B cell (primary cell): ENCODE results near the gene DKKL1. TPM values are rescaled to one million over a fixed set of nuclear protein-coding genes. Genes with fewer than 3 reads are reported as not detected.

ENCODE experiments used
- ATAC-seq: fragments of 200-7000 bp; cut with Tn5 transposase; one replicate; pipeline ENCODE4 v1.10.0; 2021; ENCODE audit warnings: low read depth, mild to moderate bottlenecking, moderate number of reproducible peaks, moderate library complexity
- CTCF ChIA-PET: fragments of 350-600 bp; sonication (Branson Sonifier 250); formaldehyde crosslinking; loops from one replicate; lab custom pipeline; 2021; ENCODE audit warnings: antibody characterized with exemption, inconsistent platforms; lab: Charles Lee
- POLR2A ChIA-PET: fragments of 350-600 bp; sonication (Branson Sonifier 250); formaldehyde crosslinking; loops from one replicate; lab custom pipeline; 2021; ENCODE audit warnings: antibody characterized with exemption; lab: Charles Lee
- DNase-seq: peaks from one replicate; pipeline ENCODE4 v3.0.0; 2013
- H2AFZ ChIP-seq: 2 replicates; pipeline ENCODE4 v1.6.1; 2012; ENCODE audit warnings: mild to moderate bottlenecking, low read depth, low read length; ENCODE audit not compliant: insufficient read depth, poor library complexity, severe bottlenecking
- H3K27ac ChIP-seq, 2 donors: 1 replicate in 1 of 2; 2 replicates in 1 of 2; pipeline ENCODE4 v1.5.1; 2012 to 2013; ENCODE audit warnings: low read length in 2 of 2, mild to moderate bottlenecking in 2 of 2, moderate library complexity in 1 of 2
- H3K27me3 ChIP-seq, 4 experiments: fragments of 200-600 bp in 1 of 4; sonication (generic) in 1 of 4; replicated peaks in 1 of 4; 1 replicate in 2 of 4; 2 replicates in 2 of 4; pipeline versions ENCODE4 v1.6.1 to v1.7.0; 2013 to 2016; ENCODE audit warnings: low read length in 3 of 4, mild to moderate bottlenecking in 2 of 4, mixed read lengths in 1 of 4, moderate library complexity in 1 of 4; ENCODE audit not compliant: insufficient read depth in 4 of 4, control insufficient read depth in 3 of 4; ENCODE audit errors: control extremely low read depth in 1 of 4
- H3K36me3 ChIP-seq, 2 experiments: replicated peaks in 1 of 2; 1 replicate in 1 of 2; 2 replicates in 1 of 2; pipeline versions ENCODE4 v1.6.1 to v1.7.1; 2013; ENCODE audit warnings: low read length in 1 of 2; ENCODE audit not compliant: insufficient read depth in 2 of 2, control insufficient read depth in 1 of 2; ENCODE audit errors: control extremely low read depth in 1 of 2, extremely low read depth in 1 of 2
- H3K4me1 ChIP-seq, 2 donors: fragments of 200-600 bp in 1 of 2; sonication (generic) in 1 of 2; 1 replicate in 1 of 2; 2 replicates in 1 of 2; pipeline versions ENCODE4 v1.5.1 to v1.6.1; 2013 to 2017; ENCODE audit warnings: low read length in 2 of 2; ENCODE audit not compliant: control insufficient read depth in 2 of 2, insufficient read depth in 2 of 2
- H3K4me2 ChIP-seq: replicated peaks from 2 replicates; pipeline ENCODE3; 2012; ENCODE audit warnings: mild to moderate bottlenecking, low read depth, low read length; ENCODE audit not compliant: poor library complexity, severe bottlenecking
- H3K4me3 ChIP-seq, 5 experiments: fragments of 200-600 bp in 1 of 5; sonication (generic) in 1 of 5; 1 replicate in 3 of 5; 2 replicates in 2 of 5; pipeline versions ENCODE4 v1.5.1 to v1.7.0; 2011 to 2016; ENCODE audit warnings: low read length in 4 of 5, mild to moderate bottlenecking in 4 of 5, low read depth in 2 of 5, control low read depth in 1 of 5, moderate library complexity in 1 of 5; ENCODE audit not compliant: insufficient read depth in 1 of 5; ENCODE audit errors: control extremely low read depth in 1 of 5, extremely low read depth in 1 of 5
- H3K79me2 ChIP-seq: fragments of 200-600 bp; sonication (generic); one replicate; pipeline ENCODE4 v1.6.0; 2016; ENCODE audit warnings: low read length; ENCODE audit not compliant: control insufficient read depth, insufficient read depth
- H3K9ac ChIP-seq: fragments of 200-600 bp; sonication (generic); 2 replicates; pipeline ENCODE4 v1.6.1; 2017; ENCODE audit warnings: mild to moderate bottlenecking, low read length, moderate library complexity
- H3K9me3 ChIP-seq, 3 donors: one replicate each; pipeline versions ENCODE4 v1.6.1 to v1.7.1; 2013; ENCODE audit warnings: low read length in 2 of 3; ENCODE audit not compliant: control insufficient read depth in 2 of 3, insufficient read depth in 1 of 3; ENCODE audit errors: control extremely low read depth in 1 of 3
- H4K20me1 ChIP-seq: 2 replicates; pipeline ENCODE4 v1.6.0; 2012; ENCODE audit warnings: mild to moderate bottlenecking, low read length; ENCODE audit not compliant: insufficient read depth, control insufficient read depth, poor library complexity, severe bottlenecking
- H3K27ac Mint-ChIP-seq: one replicate; pipeline ENCODE4 v1.8.0; 2021; ENCODE audit warnings: mixed read lengths
- H3K27me3 Mint-ChIP-seq: one replicate; pipeline ENCODE4 v1.8.0; 2021; ENCODE audit warnings: mixed read lengths
- H3K4me1 Mint-ChIP-seq: one replicate; pipeline ENCODE4 v1.8.0; 2021; ENCODE audit warnings: mixed read lengths
- H3K4me3 Mint-ChIP-seq: one replicate; pipeline ENCODE4 v1.8.0; 2021; ENCODE audit warnings: mixed read lengths
- H3K9me3 Mint-ChIP-seq: one replicate; pipeline ENCODE4 v1.8.0; 2022; ENCODE audit warnings: mixed read lengths; ENCODE audit not compliant: insufficient read depth
- EZH2 ChIP-seq: IDR thresholded peaks from 2 replicates; pipeline ENCODE4 v1.6.1; 2012; ENCODE audit warnings: borderline replicate concordance, low read depth, mild to moderate bottlenecking, moderate library complexity, low read length; ENCODE audit not compliant: insufficient read depth, poor library complexity, severe bottlenecking
- WGBS: methylation state at CpG from one replicate; pipeline ENCODE4 v1.1.5; 2013; ENCODE audit warnings: missing lambda C conversion rate; ENCODE audit not compliant: insufficient coverage; 5-methylcytosine and 5-hydroxymethylcytosine counted together
- intact Hi-C: fragments of 100-400 bp; cut with micrococcal nuclease; formaldehyde crosslinking; loops from one replicate; pipeline ENCODE4 v1.10.0; 2022
- polyA plus RNA-seq: library from polyadenylated mRNA; depleted of rRNA; stranded (reverse); fragments of >200 nt; gene quantifications from 2 replicates; pipeline ENCODE4 v1.2.3, GENCODE V29; 2012
- total RNA-seq, 2 donors: library from RNA; stranded (reverse); fragments of 120-200 nt in 1 of 2; gene quantifications; 1 replicate in 1 of 2; 2 replicates in 1 of 2; pipeline versions ENCODE4 v1.2.3 to v1.2.4, GENCODE V29; 2013 to 2022
- TF ChIP-seq, protein P1 (sequence below): fragments of 200-600 bp; IDR thresholded peaks from one replicate; pipeline ENCODE4 v1.8.0; 2022; ENCODE audit warnings: antibody characterized with exemption, mild to moderate bottlenecking

DKKL1 gene
- total and polyA plus RNA-seq, 2 donors (not counting 1 experiment from before 2014, with no cell fraction given), result 1.2 to 1.6 TPM

DNA sequence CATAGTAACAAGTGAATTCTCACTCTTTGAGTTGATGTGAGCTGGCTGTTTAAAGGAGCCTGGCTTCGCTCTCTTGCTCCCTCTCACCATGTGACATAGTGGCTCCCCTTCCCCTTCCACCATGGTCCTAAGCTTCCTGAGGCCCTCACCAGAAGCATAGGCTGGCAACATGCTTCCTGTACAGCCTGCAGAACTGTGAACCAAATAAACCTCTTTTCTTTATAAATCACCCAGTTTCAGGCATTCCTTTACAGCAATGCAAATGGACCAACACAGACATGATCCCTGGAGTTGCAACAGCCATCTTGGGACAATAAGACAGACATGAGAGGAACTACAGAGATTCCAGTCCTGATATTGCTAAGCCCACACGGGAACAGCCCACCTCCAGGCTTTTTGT, 14.1 kb upstream of the DKKL1 start:
- no peaks in the 10 kb centered on the region for H3K79me2 ChIP-seq
- no CpG with 5 or more reads among the region's 2 CpGs for WGBS
- no peak for TF ChIP-seq EZH2
- TF ChIP-seq, protein P1, sequence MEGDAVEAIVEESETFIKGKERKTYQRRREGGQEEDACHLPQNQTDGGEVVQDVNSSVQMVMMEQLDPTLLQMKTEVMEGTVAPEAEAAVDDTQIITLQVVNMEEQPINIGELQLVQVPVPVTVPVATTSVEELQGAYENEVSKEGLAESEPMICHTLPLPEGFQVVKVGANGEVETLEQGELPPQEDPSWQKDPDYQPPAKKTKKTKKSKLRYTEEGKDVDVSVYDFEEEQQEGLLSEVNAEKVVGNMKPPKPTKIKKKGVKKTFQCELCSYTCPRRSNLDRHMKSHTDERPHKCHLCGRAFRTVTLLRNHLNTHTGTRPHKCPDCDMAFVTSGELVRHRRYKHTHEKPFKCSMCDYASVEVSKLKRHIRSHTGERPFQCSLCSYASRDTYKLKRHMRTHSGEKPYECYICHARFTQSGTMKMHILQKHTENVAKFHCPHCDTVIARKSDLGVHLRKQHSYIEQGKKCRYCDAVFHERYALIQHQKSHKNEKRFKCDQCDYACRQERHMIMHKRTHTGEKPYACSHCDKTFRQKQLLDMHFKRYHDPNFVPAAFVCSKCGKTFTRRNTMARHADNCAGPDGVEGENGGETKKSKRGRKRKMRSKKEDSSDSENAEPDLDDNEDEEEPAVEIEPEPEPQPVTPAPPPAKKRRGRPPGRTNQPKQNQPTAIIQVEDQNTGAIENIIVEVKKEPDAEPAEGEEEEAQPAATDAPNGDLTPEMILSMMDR, result no peak
- no peaks in the 10 kb centered on the region for H3K27me3 ChIP-seq
- H3K4me3 Mint-ChIP-seq, result no peak overlapping the region
- H3K27me3 Mint-ChIP-seq, result no peaks in the 10 kb centered on the region
- peaks cover 6 to 44% of the 10 kb centered on the region in 2 donors for H3K4me1 ChIP-seq
- ATAC-seq, result no peak
- peaks cover 0 to 7% of the 10 kb centered on the region in 2 experiments for H3K36me3 ChIP-seq
- POLR2A ChIA-PET, result interaction anchor here (0.6 to 1.2 kb wide), 5 partner anchors 9 to 41 kb away, joined by 3 to 9 read pairs (median 4); partner anchors contain the start of gene CD37
- H3K27ac ChIP-seq, result no peak overlapping the region
- H3K9me3 Mint-ChIP-seq, result no peaks in the 10 kb centered on the region
- intact Hi-C loops, result no loop called here
- no peak overlapping the region for H2AFZ ChIP-seq
- H3K4me1 Mint-ChIP-seq, result peaks cover 43% of the 10 kb centered on the region
- peaks cover 0 to 5% (median 0%) of the 10 kb centered on the region in 3 donors for H3K9me3 ChIP-seq
- no peak overlapping the region for H3K4me2 ChIP-seq
- H3K4me3 ChIP-seq, result no peak overlapping the region
- no peak for DNase-seq
- CTCF ChIA-PET, result interaction anchor here (1.1 to 2.7 kb wide), 2 partner anchors 8 to 23 kb away, joined by 4 to 8 read pairs; no protein-coding TSS in a partner anchor
- no peaks in the 10 kb centered on the region for H4K20me1 ChIP-seq
- H3K9ac ChIP-seq, result no peak overlapping the region
- peak overlapping the region; percentile 50 for H3K27ac Mint-ChIP-seq

DNA sequence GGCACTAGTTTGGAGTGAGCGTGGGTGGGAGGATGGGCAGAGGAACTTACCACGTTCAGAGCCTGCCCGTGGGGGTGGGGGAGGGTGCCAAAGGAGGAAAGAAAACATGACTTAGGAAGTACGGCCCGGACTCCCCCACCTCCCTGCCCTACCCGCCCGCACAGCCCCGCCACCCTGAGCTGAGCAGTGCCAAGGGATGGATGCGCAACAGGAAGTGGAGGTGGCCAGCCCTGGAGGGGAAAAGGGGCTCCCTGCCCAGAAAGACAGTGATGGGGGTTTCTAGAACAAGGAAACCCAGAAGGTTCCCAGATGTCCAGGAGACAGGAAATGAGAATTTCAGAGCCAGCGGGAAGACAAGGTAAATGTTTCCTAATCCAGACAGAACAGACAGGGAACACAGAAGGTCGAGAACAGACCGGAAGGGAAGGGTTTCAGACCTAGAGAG, 7.7 kb upstream of the DKKL1 start:
- DNase-seq, result no peak
- H3K27ac ChIP-seq, result peak overlapping the region in 1 of 2 donors; percentile 29
- TF ChIP-seq EZH2, result no peak
- TF ChIP-seq, protein P1, result no peak
- H3K27me3 Mint-ChIP-seq, result no peaks in the 10 kb centered on the region
- H3K4me1 Mint-ChIP-seq, result peaks cover 67% of the 10 kb centered on the region
- H3K36me3 ChIP-seq, result no peaks in the 10 kb centered on the region
- peak overlapping the region in 3 of 5 experiments; percentile 31 to 54 (median 47) for H3K4me3 ChIP-seq
- intact Hi-C loops, result no loop called here
- 0% methylated on average over 1 of the region's 12 CpGs for WGBS
- H2AFZ ChIP-seq, result no peak overlapping the region
- peak overlapping the region; percentile 71 for H3K4me2 ChIP-seq
- peak overlapping the region; percentile 74 for H3K4me3 Mint-ChIP-seq
- no peaks in the 10 kb centered on the region for H3K9me3 ChIP-seq
- H3K27me3 ChIP-seq, result no peaks in the 10 kb centered on the region
- H3K9ac ChIP-seq, result peak overlapping the region; percentile 48
- peak; percentile 11 for ATAC-seq
- POLR2A ChIA-PET, result interaction anchor here (0.5 to 4.5 kb wide), 6 partner anchors 9 to 37 kb away, joined by 3 to 33 read pairs (median 4); no protein-coding TSS in a partner anchor
- CTCF ChIA-PET, result interaction anchor here (1.1 kb wide), 1 partner anchor 55 kb away, joined by 5 read pairs; no protein-coding TSS in a partner anchor
- H3K9me3 Mint-ChIP-seq, result no peaks in the 10 kb centered on the region
- no peaks in the 10 kb centered on the region for H3K79me2 ChIP-seq
- peak overlapping the region; percentile 89 for H3K27ac Mint-ChIP-seq
- no peaks in the 10 kb centered on the region for H4K20me1 ChIP-seq
- H3K4me1 ChIP-seq, result peaks cover 41 to 60% of the 10 kb centered on the region in 2 donors
